Measurements from ENCODE around the gene PTP4A1.

GRCh38 chr6:63610944-63611343, 38.7 kb downstream of the PTP4A1 start:
- no peak for TF ChIP-seq EZH2 (IDR thresholded peaks at IDR 0.05; ENCODE audit: insufficient read depth, poor library complexity, severe bottlenecking)
- TF ChIP-seq EZH2phosphoT487 (IDR thresholded peaks at IDR 0.05; ENCODE audit: insufficient read depth, low read depth), result no peak

Data from GM23248 (cell line).